ENCODE results near the gene TCAF1.
"Not testable (repeated sequence)": the region's sequence is repeated elsewhere in the genome, so short reads cannot be mapped to it uniquely, and the experiment has no call there.

DNA sequence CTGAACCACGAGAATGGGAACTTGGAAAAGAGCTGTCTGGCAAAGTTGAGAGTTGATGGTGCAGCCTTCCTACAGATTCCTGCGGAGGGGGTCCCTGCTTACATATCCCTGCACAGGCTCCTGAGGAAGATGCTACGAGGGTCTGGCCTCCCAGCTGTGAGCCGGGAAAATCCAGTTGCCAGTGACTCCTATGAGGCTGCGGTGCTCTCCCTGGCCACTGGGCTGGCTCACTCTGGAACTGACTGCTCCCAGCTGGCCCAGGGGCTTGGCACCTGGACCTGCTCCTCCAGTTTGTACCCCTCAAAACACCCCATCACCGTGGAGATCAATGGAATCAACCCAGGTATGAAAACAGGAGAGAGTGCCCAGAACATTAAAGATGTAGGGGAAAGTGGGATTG lies 91.3 kb downstream of the TCAF1 start:
- TF ChIP-seq, protein P1, sequence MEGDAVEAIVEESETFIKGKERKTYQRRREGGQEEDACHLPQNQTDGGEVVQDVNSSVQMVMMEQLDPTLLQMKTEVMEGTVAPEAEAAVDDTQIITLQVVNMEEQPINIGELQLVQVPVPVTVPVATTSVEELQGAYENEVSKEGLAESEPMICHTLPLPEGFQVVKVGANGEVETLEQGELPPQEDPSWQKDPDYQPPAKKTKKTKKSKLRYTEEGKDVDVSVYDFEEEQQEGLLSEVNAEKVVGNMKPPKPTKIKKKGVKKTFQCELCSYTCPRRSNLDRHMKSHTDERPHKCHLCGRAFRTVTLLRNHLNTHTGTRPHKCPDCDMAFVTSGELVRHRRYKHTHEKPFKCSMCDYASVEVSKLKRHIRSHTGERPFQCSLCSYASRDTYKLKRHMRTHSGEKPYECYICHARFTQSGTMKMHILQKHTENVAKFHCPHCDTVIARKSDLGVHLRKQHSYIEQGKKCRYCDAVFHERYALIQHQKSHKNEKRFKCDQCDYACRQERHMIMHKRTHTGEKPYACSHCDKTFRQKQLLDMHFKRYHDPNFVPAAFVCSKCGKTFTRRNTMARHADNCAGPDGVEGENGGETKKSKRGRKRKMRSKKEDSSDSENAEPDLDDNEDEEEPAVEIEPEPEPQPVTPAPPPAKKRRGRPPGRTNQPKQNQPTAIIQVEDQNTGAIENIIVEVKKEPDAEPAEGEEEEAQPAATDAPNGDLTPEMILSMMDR (IDR thresholded peaks at IDR 0.05): not testable (repeated sequence)
- TF ChIP-seq POLR2A (IDR thresholded peaks at IDR 0.05): not testable (repeated sequence)

Measured in body of pancreas (tissue), 4 donors.